Liver (tissue), 3 donors: ENCODE data around the gene MTRR.

ENCODE experiments used
- EGR1 ChIP-seq, 2 donors: IDR thresholded peaks; 2 replicates each; pipeline ENCODE4 v1.6.1; 2016 to 2018; ENCODE audit warnings: antibody characterized with exemption in 2 of 2, low read depth in 2 of 2
- FOXA1 ChIP-seq: IDR thresholded peaks from 2 replicates; pipeline ENCODE4 v1.6.1; 2016; ENCODE audit warnings: antibody characterized with exemption
- FOXA2 ChIP-seq: IDR thresholded peaks from 2 replicates; pipeline ENCODE4 v1.6.1; 2016; ENCODE audit warnings: antibody characterized with exemption
- JUND ChIP-seq, 2 donors: IDR thresholded peaks; 2 replicates each; pipeline ENCODE4 v1.6.1; 2016; ENCODE audit warnings: antibody characterized with exemption in 2 of 2
- RAD21 ChIP-seq, 2 donors: IDR thresholded peaks; 2 replicates each; pipeline ENCODE4 v1.6.1; 2016; ENCODE audit warnings: antibody characterized with exemption in 2 of 2, mild to moderate bottlenecking in 2 of 2
- SP1 ChIP-seq: IDR thresholded peaks from 2 replicates; pipeline ENCODE4 v1.6.1; 2018; ENCODE audit warnings: antibody characterized with exemption, mild to moderate bottlenecking
- TAF1 ChIP-seq: conservative IDR thresholded peaks from 2 replicates; pipeline ENCODE4 v1.6.1; 2016; ENCODE audit warnings: antibody characterized with exemption, mild to moderate bottlenecking
- TF ChIP-seq, protein P1 (sequence below): fragments of 150-350 bp; IDR thresholded peaks from 2 replicates; pipeline ENCODE4 v1.5.1; 2017; ENCODE audit warnings: improper control_type of control experiment, low read depth, low read length; ENCODE audit not compliant: missing input control
- TF ChIP-seq, protein P2 (sequence below): IDR thresholded peaks from 2 replicates; pipeline ENCODE4 v1.6.1; 2016; ENCODE audit warnings: antibody characterized with exemption, mild to moderate bottlenecking
- TF ChIP-seq, protein P3 (sequence below): IDR thresholded peaks from 2 replicates; pipeline ENCODE4 v1.6.1; 2016; ENCODE audit warnings: antibody characterized with exemption
- TF ChIP-seq, protein P4 (sequence below): IDR thresholded peaks from 2 replicates; pipeline ENCODE4 v1.6.1; 2016; ENCODE audit warnings: antibody characterized with exemption
- donor health status: healthy.
- donor health status: healthy.

DNA sequence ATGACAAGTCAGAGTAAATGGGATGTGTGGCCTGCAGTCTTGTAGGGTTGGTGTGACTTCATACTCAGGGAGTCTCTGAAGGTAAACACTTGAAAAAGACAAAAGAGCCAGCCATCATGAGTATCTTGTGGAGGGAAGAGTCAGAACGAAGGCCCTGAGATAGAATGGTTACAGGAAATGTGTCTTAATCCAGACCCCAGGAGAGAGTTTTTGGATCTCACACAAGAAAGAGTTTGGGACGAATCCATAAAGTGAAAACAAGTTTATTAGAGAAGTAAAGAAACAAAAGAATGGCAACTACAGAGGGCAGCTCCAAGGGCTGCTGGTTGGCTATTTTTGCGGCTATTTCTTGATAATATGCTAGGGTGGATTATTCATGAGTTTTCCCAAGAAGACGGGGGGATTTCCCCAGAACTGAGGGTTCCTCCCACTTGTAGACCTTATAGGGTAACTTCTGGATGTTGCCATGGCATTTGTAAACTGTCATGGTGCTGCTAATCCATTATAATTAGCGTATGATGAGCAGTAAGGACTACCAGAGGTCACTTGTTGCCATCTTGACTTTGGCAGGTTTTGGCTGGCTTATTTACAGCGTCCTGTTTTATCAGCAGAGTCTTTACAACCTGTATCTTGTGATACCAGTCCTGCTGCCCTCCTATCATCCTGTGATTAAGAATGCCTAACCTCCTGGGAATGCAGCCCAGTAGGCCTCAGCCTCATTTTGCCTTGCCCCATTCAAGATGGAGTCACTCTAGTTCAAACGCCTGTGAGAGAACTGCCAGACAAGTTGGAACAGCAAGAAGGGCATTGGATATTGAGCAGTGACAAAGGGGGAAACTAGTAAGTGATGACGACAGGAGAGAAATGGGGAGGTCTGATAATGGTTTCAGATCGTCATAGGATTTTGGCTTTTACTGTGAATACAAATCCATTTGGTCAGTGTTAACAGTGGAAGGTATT lies 34.0 kb downstream of the MTRR start:
- TF ChIP-seq, protein P1, sequence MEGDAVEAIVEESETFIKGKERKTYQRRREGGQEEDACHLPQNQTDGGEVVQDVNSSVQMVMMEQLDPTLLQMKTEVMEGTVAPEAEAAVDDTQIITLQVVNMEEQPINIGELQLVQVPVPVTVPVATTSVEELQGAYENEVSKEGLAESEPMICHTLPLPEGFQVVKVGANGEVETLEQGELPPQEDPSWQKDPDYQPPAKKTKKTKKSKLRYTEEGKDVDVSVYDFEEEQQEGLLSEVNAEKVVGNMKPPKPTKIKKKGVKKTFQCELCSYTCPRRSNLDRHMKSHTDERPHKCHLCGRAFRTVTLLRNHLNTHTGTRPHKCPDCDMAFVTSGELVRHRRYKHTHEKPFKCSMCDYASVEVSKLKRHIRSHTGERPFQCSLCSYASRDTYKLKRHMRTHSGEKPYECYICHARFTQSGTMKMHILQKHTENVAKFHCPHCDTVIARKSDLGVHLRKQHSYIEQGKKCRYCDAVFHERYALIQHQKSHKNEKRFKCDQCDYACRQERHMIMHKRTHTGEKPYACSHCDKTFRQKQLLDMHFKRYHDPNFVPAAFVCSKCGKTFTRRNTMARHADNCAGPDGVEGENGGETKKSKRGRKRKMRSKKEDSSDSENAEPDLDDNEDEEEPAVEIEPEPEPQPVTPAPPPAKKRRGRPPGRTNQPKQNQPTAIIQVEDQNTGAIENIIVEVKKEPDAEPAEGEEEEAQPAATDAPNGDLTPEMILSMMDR = no peak
- TF ChIP-seq, protein P2, sequence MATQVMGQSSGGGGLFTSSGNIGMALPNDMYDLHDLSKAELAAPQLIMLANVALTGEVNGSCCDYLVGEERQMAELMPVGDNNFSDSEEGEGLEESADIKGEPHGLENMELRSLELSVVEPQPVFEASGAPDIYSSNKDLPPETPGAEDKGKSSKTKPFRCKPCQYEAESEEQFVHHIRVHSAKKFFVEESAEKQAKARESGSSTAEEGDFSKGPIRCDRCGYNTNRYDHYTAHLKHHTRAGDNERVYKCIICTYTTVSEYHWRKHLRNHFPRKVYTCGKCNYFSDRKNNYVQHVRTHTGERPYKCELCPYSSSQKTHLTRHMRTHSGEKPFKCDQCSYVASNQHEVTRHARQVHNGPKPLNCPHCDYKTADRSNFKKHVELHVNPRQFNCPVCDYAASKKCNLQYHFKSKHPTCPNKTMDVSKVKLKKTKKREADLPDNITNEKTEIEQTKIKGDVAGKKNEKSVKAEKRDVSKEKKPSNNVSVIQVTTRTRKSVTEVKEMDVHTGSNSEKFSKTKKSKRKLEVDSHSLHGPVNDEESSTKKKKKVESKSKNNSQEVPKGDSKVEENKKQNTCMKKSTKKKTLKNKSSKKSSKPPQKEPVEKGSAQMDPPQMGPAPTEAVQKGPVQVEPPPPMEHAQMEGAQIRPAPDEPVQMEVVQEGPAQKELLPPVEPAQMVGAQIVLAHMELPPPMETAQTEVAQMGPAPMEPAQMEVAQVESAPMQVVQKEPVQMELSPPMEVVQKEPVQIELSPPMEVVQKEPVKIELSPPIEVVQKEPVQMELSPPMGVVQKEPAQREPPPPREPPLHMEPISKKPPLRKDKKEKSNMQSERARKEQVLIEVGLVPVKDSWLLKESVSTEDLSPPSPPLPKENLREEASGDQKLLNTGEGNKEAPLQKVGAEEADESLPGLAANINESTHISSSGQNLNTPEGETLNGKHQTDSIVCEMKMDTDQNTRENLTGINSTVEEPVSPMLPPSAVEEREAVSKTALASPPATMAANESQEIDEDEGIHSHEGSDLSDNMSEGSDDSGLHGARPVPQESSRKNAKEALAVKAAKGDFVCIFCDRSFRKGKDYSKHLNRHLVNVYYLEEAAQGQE = no peak
- TF ChIP-seq TAF1 = no peak
- TF ChIP-seq, protein P3, sequence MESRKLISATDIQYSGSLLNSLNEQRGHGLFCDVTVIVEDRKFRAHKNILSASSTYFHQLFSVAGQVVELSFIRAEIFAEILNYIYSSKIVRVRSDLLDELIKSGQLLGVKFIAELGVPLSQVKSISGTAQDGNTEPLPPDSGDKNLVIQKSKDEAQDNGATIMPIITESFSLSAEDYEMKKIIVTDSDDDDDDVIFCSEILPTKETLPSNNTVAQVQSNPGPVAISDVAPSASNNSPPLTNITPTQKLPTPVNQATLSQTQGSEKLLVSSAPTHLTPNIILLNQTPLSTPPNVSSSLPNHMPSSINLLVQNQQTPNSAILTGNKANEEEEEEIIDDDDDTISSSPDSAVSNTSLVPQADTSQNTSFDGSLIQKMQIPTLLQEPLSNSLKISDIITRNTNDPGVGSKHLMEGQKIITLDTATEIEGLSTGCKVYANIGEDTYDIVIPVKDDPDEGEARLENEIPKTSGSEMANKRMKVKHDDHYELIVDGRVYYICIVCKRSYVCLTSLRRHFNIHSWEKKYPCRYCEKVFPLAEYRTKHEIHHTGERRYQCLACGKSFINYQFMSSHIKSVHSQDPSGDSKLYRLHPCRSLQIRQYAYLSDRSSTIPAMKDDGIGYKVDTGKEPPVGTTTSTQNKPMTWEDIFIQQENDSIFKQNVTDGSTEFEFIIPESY = no peak
- TF ChIP-seq EGR1 (IDR thresholded peaks at IDR 0.05; ENCODE audit: low read depth in 2 of 2) = no peak
- TF ChIP-seq SP1 = no peak
- TF ChIP-seq, protein P4, sequence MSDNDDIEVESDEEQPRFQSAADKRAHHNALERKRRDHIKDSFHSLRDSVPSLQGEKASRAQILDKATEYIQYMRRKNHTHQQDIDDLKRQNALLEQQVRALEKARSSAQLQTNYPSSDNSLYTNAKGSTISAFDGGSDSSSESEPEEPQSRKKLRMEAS = no peak
- TF ChIP-seq FOXA2 = no peak
- no peak for TF ChIP-seq JUND (IDR thresholded peaks at IDR 0.05)
- no peak for TF ChIP-seq FOXA1
- no peak for TF ChIP-seq RAD21 (IDR thresholded peaks at IDR 0.05)
